ENCODE measurements around the gene AKT3. TPM values are rescaled to one million over a fixed set of nuclear protein-coding genes. Genes with fewer than 3 reads are reported as not detected.

AKT3 gene
- total RNA-seq, 1 experiment from 2014 or later = 133 TPM

- Histone ChIP-seq H3K27ac (no peak overlapping the region), H3K27me3 (ENCODE audit: insufficient read depth, low read depth) (no peaks in the 10 kb centered on the region), H3K4me2 (no peak overlapping the region), H3K36me3 (ENCODE audit: low read depth) (no peaks in the 10 kb centered on the region), H3K9me3 (ENCODE audit: insufficient read depth, low read depth) (0 out of 2 replicates have a peak, but pooled peaks cover 7% of the 10 kb centered on the region), H2AFZ (no peak overlapping the region), H4K20me1 (ENCODE audit: insufficient read depth) (peaks cover 5% of the 10 kb centered on the region; the same call in 1 of the 2 replicates), H3K9me2 (ENCODE audit: insufficient read depth) (no peaks in the 10 kb centered on the region), H3F3A (ENCODE audit: insufficient read depth, low read depth) (peaks cover 6% of the 10 kb centered on the region; the same call in 1 of the 2 replicates), H3K4me3 (no peak overlapping the region), H3K4me1 (replicated peaks; ENCODE audit: insufficient read depth) (peaks cover 11% of the 10 kb centered on the region; the same call in 1 of the 2 replicates), H3K79me2 (ENCODE audit: low read depth) (no peaks in the 10 kb centered on the region)
- TF ChIP-seq CTCF (conservative IDR thresholded peaks at IDR 0.05) (no peak), EZH2 (IDR thresholded peaks at IDR 0.05; ENCODE audit: low read depth) (no peak)
- no TSS peak for BruUV-seq (replicated peaks)
- DNase-seq = no peak
- ChIA-PET CTCF (no interaction called here), POLR2A (ENCODE audit: unreplicated experiment) (no interaction called here)
- intact Hi-C loops (cut with micrococcal nuclease; ENCODE audit: unreplicated experiment) = no loop called here
Observed at GRCh38 chr1:243550276-243550675, 299.8 kb downstream of the AKT3 start.

- Histone ChIP-seq H3K4me2 (no peak overlapping the region), H3K4me1 (replicated peaks; ENCODE audit: insufficient read depth) (peaks cover 11% of the 10 kb centered on the region; the same call in 1 of the 2 replicates), H2AFZ (no peak overlapping the region), H3K9me3 (ENCODE audit: insufficient read depth, low read depth) (0 out of 2 replicates have a peak, but pooled peaks cover 7% of the 10 kb centered on the region), H3K9me2 (ENCODE audit: insufficient read depth) (no peaks in the 10 kb centered on the region), H3K27ac (peak overlapping the region; percentile 2; the same call in 1 of the 2 replicates), H3K79me2 (ENCODE audit: low read depth) (no peaks in the 10 kb centered on the region), H3K36me3 (ENCODE audit: low read depth) (no peaks in the 10 kb centered on the region), H3K4me3 (no peak overlapping the region), H4K20me1 (ENCODE audit: insufficient read depth) (peaks cover 5% of the 10 kb centered on the region; the same call in 1 of the 2 replicates), H3F3A (ENCODE audit: insufficient read depth, low read depth) (peaks cover 6% of the 10 kb centered on the region; the same call in 1 of the 2 replicates), H3K27me3 (ENCODE audit: insufficient read depth, low read depth) (no peaks in the 10 kb centered on the region)
- no TSS peak for BruUV-seq (replicated peaks)
- no peak for DNase-seq
- TF ChIP-seq CTCF (conservative IDR thresholded peaks at IDR 0.05) (no peak), EZH2 (IDR thresholded peaks at IDR 0.05; ENCODE audit: low read depth) (no peak)
- CTCF ChIA-PET = no interaction called here
- POLR2A ChIA-PET (ENCODE audit: unreplicated experiment) = no interaction called here
- intact Hi-C loops (cut with micrococcal nuclease; ENCODE audit: unreplicated experiment) = no loop called here
Observed at GRCh38 chr1:243549791-243550190, 300.3 kb downstream of the AKT3 start.

- H3K79me2 ChIP-seq (ENCODE audit: low read depth) = no peaks in the 10 kb centered on the region
- peak; percentile 4 to 59 for DNase-seq
- no peak overlapping the region for H3K27ac ChIP-seq
- no peaks in the 10 kb centered on the region for H3K36me3 ChIP-seq (ENCODE audit: low read depth)
- H4K20me1 ChIP-seq (ENCODE audit: insufficient read depth) = peaks cover 5% of the 10 kb centered on the region; the same call in 1 of the 2 replicates
- H3F3A ChIP-seq (ENCODE audit: insufficient read depth, low read depth) = peaks cover 6% of the 10 kb centered on the region; the same call in 1 of the 2 replicates
- peaks cover 11% of the 10 kb centered on the region; the same call in 1 of the 2 replicates for H3K4me1 ChIP-seq (replicated peaks; ENCODE audit: insufficient read depth)
- H3K4me2 ChIP-seq = no peak overlapping the region; the same call in 1 of the 2 replicates
- H3K9me3 ChIP-seq (ENCODE audit: insufficient read depth, low read depth) = 0 out of 2 replicates have a peak, but pooled peaks cover 7% of the 10 kb centered on the region
- H3K9me2 ChIP-seq (ENCODE audit: insufficient read depth) = no peaks in the 10 kb centered on the region
- TF ChIP-seq CTCF (conservative IDR thresholded peaks at IDR 0.05) = no peak
- no peak overlapping the region for H3K4me3 ChIP-seq
- POLR2A ChIA-PET (ENCODE audit: unreplicated experiment) = interaction anchor here (0.6 kb wide), 1 partner anchor 179 kb away, joined by 7 read pairs; no protein-coding TSS in a partner anchor
- no peak overlapping the region for H2AFZ ChIP-seq
- CTCF ChIA-PET = no interaction called here
- no TSS peak for BruUV-seq (replicated peaks)
- H3K27me3 ChIP-seq (ENCODE audit: insufficient read depth, low read depth) = no peaks in the 10 kb centered on the region
- intact Hi-C loops (cut with micrococcal nuclease; ENCODE audit: unreplicated experiment) = no loop called here
Observed at GRCh38 chr1:243549108-243549507, 300.9 kb downstream of the AKT3 start.

Data from PC-9 (cell line).